GM12872 (cell line): ENCODE results near the gene BAIAP2L2.

Experiments used
- TF ChIP-seq, protein P1 (sequence below): IDR thresholded peaks from 3 replicates; pipeline ENCODE4 v1.5.1; 2011; ENCODE audit warnings: low read depth, mild to moderate bottlenecking, low read length, moderate library complexity; ENCODE audit not compliant: insufficient read depth

The BAIAP2L2 gene

DNA sequence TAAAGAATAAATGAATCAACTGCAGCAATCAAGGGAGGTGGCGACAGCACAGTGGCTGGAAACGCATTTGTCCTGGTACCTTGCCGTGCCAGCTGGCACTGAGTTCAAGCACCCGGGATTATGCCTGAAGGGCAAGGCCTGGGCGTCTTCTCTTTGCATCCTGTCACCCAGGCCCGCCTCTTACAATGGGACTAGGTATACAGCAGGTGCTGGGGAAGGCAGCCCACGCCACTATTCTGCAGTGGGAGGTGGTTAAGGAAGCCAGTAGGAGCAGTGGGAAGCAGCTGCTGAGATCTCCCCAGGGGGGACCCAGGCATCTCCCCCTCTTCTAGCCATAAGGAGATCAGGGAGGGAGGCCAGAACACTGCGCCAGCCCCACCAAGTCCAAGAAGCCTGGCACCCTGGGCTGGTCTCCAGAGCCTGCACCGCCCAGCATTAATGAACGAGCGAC lies 15.3 kb upstream of the BAIAP2L2 start:
- TF ChIP-seq, protein P1, sequence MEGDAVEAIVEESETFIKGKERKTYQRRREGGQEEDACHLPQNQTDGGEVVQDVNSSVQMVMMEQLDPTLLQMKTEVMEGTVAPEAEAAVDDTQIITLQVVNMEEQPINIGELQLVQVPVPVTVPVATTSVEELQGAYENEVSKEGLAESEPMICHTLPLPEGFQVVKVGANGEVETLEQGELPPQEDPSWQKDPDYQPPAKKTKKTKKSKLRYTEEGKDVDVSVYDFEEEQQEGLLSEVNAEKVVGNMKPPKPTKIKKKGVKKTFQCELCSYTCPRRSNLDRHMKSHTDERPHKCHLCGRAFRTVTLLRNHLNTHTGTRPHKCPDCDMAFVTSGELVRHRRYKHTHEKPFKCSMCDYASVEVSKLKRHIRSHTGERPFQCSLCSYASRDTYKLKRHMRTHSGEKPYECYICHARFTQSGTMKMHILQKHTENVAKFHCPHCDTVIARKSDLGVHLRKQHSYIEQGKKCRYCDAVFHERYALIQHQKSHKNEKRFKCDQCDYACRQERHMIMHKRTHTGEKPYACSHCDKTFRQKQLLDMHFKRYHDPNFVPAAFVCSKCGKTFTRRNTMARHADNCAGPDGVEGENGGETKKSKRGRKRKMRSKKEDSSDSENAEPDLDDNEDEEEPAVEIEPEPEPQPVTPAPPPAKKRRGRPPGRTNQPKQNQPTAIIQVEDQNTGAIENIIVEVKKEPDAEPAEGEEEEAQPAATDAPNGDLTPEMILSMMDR, result no peak

DNA sequence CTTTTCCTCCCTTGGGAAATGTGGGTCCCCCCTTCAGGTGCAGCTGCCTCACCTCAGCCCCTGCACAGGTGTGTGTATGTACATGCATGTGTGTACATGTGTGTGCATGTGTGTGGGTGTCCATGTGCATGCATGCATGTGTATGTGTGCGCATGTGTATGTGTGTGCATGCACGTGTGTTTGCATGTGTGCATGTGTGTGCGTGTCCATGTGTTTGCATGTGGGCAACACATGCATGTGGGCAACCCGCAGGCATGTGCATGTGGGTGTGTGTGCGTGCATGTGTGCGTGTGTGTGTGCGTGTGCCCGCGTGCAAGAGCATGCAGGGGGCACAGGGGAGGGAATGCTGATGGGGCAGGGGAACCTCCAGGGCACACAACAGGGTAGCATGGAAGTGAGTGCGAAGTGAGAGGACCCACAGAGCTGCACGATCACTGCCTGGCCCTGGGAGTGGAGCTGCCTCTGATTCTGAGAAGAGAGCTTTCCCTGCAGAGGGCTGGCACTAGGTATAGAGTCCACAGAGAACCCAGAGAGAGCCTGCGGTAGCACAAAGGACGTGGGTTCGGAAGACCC lies 14.6 kb upstream of the BAIAP2L2 start:
- TF ChIP-seq, protein P1, result no peak

DNA sequence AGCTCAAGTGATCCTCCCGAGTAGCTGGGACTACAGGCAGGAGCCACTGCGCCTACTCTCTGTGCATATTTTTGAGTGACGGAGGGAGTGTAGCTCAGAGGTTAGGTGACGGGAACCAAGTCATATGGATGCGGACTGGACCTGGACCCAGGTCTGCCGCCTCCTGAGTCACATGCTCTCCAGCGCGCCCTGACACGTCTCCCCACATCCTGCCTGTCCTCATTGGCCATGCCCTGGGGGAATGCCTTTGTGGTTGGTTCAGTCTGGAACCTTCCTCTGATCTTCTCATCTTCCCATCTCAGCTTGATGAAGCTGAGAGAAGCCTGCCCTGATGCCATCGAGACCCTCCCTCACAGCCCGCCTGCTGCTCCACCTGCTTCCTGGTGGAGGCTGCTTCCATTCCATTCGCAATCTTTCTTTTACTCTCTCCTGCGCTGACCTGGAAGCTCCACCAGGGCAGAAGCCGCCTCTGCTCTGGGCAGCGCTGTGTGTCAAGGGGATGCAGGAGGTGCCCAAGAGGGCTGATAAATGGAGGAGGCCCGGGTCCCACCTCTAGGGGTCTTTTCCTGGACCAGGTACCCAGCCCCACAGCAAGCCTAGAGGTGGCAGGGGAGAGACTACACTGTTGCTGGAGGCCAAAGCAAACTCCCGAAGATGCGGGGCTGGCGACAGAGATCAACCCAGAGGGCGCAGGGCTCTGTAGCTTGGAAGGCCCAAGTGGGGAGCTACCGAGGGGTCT lies 13.9 kb upstream of the BAIAP2L2 start:
- TF ChIP-seq, protein P1, result no peak

DNA sequence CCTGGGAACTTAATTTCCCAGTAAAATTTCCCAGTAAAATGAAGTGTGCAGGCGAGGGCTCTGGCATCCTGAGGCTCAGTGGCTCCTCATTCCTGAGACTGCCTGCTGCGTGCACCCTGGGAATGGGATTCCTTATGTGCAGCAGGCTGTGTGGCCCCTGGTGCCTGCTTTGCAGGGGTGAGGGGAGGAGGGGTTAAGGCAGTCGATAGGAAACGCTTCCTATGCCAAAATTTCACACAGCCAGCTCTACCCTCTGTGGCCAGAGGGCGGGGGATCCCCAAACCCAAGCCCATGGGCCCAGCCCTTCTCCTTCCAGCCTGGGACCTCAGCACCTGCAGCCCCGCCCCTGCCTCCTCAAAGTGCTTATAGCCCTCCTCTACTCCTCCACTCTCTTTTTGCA lies 12.1 kb upstream of the BAIAP2L2 start:
- TF ChIP-seq, protein P1, result no peak

DNA sequence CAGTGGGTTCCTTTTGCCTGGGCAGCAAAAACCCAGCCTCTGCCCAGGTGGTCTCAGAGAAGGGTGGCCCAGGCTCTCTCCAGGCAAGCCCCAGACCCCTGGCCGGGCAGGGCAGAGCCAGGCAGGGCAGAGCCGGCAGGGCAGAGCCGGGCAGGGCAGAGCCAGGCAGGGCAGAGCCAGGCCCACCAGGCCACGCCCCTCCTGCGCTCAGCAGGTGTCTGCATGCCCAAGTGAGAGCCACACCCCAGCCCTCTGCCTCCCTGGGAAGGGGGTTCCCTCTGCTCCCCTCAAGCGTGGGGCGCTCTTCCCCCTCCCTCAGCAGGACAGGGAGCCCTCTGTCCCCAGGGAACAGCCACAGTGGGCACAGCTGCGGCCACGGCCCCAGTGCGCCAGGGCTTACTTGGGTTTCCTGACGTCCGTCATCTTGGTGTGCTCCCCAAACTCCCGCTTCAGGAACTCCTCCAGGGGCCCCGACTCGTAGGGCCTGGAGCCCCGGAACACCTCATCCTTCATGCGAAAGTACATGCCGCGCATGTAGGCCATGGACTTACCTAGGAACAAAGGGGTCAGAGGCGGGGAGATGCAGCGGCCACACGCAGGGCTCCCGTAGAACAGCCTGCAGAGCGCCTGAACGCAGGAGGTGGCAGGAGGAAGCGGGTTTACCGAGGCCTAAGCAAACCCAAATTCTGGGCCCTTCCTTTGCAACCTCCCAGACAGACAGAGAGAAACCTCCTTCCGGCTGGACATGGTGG lies 10.1 kb upstream of the BAIAP2L2 start:
- TF ChIP-seq, protein P1, result no peak

DNA sequence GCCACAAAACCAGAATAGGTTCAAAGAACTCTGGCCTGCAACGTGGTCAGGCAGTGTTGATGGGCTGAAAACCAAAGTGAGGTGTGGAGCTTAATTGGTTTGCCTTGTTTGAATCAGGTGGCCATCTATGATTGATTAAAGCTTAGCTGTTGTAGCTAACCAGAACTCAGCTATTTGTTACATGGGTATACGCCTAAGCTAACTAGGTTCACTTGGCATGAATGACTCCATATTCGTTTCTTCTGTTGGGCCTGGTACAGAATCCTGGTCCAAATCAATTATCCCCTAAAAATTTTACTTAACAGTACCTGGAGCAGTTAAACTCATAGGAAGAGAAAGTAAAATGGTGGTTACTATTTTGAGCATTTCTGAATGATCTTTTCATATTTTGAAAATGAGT lies 7.7 kb upstream of the BAIAP2L2 start:
- TF ChIP-seq, protein P1, result no peak

DNA sequence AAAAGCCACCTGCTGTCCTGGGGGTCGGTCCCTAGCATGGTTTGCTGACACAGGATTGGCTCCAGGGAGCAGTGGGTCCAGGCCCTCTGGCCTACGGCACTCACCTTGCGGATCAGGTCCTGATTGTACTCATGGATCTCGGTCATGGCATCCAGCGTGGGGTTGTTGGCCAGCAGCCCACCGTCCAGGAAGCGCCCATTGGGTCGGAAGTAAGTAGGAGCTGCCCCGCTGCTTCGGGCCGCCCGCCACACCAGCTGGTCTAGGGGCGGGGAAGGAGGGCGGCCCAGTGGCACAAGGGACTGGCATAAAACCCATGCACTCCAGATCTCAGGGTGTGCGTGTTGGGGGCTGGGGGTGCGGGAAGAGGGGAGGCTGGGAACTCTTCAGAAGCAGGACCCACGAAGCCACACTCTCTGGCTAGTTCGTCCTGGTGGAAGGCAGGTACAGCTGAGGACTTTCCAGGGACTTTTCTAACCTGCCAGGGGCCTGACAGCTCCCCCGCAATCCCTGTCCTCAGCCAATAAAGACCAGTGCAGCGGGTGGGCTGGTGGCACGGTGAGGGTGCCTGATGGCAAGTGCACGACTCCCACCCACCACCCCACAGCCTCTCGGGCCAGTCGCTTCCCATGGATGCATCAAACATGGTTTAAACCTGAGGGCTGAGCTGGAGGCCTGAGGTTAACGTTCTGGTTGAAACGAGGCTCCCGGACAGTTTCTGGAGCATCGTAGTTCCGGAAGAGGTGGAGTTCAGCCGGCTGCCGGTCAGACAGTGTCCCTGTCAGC lies 5.1 kb upstream of the BAIAP2L2 start:
- TF ChIP-seq, protein P1, result no peak
